RPMI7951 (cell line): ENCODE measurements around the gene RGS4. TPM values are rescaled to one million over a fixed set of nuclear protein-coding genes. Genes with fewer than 3 reads are reported as not detected.
"Not testable (repeated sequence)": the region's sequence is repeated elsewhere in the genome, so short reads cannot be mapped to it uniquely, and the experiment has no call there.

Source experiments
- DNase-seq: peaks from one replicate; pipeline ENCODE4 v3.0.0-alpha.2; 2012; ENCODE audit warnings: low read depth
- total RNA-seq: library from RNA; depleted of rRNA; stranded (reverse); fragments of >200 nt; shearing (Covaris generic); gene quantifications from 2 replicates; pipeline ENCODE4 v1.2.3, GENCODE V29; 2014

The RGS4 gene
- total RNA-seq, 1 experiment from 2014 or later = 18.3 TPM

DNA sequence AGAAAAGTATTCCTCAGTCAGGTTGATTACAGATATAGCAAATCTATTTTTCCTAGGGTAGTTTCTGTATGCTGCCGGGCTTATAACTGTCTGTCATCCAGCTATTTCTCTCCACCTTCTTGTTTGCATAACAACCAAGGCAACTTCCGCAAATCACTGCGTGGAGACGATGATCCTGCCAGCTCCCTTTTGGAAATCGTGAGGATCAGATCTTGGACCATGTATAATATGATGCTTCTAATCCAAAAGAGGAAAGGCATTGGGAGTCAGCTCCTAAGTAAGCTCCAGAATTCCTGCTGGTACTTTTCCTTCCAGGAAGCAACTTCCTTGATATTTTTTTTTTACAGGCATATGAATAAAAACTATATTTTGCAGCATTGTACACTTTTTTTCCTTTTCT is 445 bp upstream of the RGS4 start:
- no peak for DNase-seq

DNA sequence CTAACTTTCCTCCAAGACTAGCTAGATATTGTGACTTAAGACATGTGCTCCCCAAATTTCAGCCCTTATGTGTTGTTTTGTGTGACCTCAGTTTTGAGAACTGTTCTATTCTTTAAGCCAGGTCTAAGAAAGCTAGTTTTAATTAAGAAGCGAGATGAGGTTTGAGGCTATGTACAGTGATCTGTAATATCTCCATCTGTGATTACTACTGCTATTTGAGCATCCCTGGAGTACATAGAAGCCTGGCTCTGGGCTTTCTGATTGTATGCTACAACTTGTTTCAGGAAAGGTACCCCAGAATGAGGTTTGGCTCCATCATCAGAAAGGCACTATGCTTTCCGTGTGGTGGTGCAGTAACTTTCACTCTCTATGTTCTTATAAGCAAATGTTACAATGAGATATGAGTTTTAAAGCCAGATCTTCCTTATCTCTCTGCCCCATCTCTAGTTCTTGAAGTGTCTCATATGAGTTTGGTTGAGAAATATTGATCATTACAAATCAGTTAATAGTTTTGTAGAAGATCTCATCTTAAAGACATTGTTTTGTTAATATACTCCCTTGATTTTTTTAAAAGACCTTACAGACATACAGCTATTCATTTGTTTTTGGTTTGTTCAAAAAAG is 605 bp downstream of the RGS4 start:
- DNase-seq = no peak

DNA sequence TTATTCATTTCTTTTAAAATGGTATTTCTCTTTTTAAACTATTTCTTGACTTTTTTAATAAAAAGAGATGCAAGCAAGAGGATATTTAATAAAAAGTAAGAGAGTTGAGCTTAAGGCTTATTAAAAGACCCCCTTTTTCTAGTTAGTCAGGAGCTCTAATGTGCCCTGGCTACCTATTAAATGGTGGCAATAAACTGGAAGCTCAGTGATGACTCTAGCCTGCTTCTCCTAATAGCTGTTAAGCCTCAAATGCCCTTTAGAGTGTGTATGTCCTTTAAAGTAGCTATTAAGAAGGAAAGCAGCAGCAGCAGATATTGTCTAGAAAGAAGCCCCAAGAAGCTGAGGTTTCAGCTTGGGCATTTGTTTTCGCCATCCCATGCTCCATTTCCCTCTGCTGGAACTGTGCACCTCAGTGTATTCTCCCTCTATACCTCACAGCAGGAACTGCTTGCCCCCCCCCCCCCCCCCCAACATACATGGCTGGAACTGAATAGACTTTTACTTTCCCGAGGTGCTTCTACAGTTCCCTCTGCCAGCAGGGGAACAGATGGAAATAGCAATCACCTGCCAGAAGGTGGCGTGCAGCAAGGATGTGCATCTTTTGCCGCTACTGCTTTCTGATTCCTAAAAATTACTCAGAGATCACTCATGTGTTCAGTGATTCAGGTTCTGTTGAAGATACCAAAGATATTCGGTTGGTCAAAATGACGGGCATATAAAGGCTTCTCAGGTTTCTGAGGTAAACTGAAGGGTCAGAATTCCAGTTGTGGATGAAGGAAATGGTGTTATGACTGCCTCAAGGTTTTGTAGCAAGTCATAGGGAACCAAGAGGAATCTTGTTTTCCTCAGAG is 2.5 kb downstream of the RGS4 start:
- DNase-seq = peak; percentile 81

DNA sequence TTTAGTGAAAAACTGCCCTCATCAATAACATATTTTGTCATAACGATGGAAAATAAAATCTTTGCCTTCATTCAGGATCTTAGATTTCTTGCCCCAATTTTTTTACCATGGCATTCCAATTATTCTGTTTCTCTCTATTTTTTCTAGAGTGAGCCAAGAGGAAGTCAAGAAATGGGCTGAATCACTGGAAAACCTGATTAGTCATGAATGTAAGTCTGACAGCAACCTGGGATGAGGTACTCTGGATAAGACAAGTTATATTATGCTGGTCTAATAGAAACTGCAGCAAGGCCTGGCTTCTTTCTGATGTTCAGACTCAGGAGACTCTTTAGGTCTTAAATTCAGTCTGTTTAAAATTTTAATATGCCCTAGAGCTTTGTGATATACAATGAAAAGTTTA is 3.5 kb downstream of the RGS4 start:
- DNase-seq = peak; percentile 49

DNA sequence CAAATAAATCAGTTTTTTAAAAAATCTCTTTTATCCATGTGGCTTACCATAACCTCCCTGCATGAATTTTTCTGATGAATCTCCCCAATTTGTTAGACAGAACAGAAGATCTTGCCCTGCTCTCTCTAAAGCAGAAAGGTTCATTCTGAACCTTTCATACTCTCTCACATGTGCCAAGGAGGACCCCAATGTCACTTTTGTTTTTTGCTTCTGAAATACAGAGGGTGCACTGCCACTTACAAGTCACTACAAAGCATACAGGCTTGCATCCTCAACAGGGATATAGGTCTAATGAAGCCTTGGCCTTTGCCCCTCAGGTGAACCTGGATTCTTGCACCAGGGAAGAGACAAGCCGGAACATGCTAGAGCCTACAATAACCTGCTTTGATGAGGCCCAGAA is 4.8 kb downstream of the RGS4 start:
- DNase-seq = no peak

DNA sequence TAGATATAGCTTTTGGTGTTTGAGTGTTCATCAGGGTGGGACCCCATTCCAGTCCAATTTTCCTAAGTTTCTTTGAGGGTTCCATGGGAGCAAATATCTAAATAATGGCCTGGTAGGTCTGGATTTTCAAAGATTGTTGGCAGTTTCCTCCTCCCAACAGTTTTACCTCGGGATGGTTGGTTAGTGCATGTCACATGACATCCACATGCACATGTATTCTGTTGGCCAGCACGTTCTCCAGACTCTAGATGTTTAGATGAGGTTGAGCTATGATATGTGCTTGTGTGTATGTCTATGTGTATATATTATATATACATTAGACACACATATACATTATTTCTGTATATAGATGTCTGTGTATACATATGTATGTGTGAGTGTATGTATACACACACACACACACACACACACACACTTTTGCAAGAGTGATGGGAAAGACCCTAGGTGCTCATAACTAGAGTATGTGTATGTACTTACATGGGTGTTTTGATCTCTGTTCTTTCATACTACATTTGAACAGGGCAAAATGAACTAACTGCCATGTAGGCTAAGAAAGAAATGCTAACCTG is 5.6 kb downstream of the RGS4 start:
- DNase-seq = no peak

DNA sequence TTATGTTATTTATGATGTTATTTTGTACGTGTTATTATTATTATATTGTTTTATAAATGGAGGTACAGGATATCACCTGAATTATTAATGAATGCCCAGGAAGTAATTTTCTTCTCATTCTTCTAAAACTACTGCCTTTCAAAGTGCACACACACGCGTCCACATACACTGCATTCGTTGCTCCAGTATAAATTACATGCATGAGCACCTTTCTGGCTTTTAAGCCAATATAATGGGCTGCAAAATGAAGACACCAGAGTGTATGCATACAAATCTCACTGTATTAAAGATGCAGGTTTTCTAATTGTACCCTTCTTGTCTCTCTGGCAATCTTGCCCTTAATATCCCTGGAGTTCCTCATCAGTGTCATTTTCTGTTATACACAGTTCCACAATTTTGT is 6.9 kb downstream of the RGS4 start:
- no peak for DNase-seq

DNA sequence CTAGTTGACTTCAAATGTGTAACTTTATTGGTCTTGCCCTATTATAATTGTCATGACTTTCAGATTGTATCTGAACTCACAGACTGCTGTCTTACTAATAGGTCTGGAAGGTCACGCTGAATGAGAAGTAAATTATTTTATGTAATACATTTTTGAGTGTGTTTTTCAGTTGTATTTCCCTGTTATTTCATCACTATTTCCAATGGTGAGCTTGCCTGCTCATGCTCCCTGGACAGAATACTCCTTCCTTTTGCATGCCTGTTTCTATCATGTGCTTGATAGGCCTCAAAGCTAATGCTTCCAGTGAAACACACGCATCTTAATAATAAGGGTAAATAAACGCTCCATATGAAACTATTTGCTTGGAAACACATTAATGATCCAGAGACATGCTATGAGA is 7.3 kb downstream of the RGS4 start:
- no peak for DNase-seq

DNA sequence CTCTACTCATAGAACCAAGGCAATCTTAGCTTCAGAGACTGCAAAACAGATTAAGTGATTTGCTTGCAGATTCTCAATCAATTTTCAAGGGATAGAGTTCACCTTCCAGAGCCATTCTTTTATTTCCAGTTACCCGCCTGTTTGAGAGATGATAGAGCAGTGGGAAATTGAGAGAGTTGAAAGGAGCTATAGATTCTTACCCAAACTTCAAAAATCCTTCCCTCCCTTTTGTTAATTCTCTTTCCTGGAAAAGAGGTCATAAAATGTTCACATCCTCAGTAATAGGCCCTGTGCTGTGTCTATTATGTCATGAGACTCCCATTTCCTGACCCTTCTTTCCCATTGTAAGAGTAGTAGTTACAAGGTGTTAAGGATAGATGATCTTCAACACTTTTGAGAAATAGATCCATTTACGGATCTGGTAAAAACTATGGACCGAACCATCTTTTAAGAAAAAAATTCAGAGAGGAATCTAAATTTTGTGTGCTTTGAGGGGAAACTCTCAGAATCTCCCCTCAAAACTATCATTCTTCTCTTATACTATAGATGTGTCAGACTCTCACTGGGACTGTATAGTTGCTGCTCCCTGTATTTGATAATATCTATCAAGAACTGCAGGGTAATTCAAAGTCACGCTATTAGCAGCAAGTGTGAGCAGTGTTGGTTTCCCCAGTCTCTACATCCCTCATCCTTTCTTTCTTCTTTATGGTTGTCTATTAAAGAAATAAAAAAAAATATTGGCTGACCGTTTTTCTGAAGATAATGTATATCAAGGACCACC is 8.0 kb downstream of the RGS4 start:
- no peak for DNase-seq

DNA sequence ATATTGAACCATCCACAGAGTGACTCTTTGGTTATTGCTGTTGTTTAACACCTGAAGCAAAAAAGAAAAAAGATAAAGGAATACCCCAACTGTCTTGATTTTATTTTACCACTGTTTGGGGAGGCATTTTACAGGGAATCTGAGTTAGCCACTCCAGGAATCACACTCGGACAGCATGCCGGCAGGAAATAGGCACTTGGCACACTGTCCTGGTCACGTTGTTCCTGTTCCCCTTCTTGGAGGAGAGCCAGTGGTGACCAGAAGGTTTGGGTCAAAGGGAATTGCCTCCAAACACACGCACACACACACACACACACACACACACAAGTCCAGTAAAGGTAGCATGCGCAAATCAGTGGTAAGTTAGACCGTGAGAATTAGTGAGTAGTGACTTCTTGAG is 13.8 kb downstream of the RGS4 start:
- DNase-seq = peak; percentile 28

DNA sequence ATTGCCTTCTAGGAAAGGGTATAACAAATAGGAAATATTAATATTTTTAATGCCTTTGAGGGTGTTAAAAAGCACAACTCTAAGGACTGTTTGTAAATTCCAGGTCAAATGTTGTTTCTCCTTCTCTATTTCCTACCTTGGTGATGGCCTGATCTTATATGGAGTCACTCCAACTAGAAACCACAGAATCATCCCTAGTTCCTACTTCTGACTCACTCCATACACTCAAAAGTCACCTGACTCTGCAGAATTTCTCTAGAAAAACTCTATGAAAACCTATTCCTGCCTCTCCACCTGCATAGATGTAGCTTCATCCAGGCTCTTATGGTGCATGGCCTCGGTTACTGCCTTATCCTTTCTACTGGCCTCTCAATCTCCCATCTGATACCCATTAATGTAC is 14.5 kb downstream of the RGS4 start:
- DNase-seq = peak; percentile 64

DNA sequence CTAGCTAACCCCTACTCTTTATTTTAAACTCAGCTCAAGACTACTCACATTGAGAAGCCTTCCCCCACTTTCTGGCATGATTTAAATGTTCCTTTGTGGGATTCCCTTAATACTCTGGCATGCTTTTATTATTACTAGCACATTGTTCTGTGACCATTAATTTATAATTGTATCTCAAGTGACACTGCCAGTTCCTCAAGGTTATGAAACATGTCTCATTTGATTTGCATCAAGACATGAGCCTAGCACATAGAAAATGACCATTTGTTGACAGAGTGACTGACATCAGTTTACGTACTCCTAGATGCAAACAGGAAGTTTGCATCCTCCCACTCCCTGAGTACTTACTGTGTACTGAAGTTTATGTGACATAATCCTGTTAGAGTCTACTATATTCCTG is 15.2 kb downstream of the RGS4 start:
- no peak for DNase-seq

DNA sequence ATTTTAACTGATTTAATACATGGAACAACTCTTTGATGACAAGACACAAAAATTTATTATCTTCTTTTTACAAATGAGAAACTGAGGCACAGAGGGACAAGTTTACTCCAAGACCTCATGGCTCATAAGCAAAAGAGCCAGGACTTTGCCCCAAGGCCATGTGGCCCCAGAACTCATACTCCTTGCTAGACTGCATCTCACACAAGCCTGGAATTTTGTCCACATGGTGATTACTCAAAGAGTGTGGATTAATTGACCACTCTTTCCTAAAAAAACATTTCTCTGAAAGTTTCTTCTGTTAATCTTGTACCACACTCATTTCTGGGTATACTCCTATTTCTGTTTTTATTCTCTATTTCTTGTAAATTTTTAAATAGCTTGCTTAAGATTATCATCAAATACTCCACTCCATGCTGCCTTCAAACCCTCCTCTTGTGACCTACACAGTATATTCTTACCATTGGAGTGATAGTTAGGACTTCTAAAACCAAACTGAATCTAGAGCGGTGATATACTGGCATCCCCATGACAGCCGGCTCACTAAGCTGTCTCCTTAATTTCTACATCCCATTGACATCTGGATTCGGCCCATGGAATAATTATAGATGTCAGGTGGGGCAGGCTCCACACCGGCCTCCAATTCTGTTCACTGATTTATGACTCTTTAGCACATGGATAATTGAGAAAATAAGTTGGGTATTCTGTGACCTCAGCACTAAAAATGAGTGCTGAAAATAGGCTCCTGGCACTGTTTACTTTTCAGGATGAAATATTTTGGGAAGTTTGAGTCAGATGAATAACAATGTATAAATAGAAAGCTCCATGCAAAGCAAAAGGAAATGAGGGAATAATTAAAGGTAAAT is 16.1 kb downstream of the RGS4 start:
- peak; percentile 40 for DNase-seq

DNA sequence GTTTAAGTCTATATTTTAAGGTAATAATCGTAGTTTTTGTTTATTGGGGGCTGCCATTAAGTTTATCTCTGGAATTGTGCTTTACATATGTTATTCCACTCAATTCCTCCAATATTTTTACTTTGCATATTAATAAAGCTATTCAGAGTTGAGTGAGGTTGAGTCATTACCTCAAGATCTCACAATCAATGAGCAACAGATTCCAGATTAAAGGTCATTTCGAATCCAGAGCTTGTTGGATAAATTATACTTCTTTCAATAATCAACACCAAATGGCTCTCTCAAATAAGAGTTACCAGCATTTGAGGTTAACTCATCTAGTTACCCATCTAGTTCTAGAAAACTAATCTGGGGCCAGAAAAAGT is 16.7 kb downstream of the RGS4 start:
- no peak for DNase-seq

DNA sequence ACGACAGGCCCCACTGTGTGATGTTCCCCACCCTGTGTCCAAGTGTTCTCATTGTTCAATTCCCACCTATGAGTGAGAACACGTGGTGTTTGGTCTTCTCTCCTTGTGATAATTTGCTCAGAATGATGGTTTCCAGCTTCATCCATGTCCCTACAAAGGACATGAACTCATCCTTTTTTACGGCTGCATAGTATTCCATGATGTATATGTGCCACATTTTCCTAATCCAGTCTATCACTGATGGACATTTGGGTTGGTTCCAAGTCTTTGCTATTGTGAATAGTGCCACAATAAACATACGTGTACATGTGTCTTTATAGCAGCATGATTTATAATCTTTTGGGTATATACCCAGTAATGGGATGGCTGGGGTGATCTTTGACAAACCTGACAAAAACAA is 20.0 kb downstream of the RGS4 start:
- DNase-seq = not testable (repeated sequence)

DNA sequence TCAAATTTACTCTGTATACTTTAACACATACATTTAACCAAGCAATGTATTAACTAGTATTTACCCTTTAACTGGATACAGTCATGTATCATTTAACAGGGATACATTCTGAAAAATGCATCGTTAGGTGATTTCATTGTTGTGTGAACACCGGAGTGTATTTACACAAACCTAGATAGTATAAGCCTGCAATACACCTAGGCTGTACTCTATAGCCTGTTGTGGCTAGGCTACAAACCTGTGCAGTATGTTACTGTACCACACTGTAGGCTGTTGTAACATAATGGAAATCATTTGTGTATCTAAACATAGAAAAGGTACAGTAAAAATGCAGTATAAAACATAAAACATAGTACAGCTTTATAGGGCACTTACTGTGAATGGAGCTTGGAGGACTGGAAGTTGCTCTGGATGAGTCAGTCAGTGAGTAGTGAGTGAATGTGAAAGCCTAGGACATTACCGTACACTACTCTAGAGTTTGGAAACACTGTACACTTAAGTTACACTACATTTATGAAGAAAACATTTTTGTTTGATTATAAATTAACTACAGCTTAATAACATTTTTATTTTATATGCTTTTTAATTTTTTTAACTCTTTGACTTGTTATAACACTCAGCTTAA is 21.3 kb downstream of the RGS4 start:
- peak; percentile 43 for DNase-seq

DNA sequence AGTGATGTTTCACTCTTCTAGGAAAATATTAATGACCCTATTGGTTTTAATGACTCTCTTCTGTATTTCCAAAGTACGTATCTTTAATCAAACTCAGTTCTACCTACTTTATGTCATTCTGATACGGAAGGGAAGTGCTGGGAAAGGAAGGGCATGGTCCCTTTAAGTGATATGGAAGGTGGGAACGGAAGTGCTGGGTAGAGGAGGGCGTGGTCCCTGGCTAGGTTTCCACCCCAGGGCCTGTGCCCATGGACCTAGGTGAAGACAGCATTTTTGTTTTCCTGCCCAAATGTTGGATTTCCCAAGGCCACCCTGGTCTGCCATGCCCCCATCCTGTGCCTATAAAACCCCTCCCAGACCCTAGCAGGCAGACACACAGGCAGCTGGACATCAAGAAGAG is 24.0 kb downstream of the RGS4 start:
- DNase-seq = no peak

DNA sequence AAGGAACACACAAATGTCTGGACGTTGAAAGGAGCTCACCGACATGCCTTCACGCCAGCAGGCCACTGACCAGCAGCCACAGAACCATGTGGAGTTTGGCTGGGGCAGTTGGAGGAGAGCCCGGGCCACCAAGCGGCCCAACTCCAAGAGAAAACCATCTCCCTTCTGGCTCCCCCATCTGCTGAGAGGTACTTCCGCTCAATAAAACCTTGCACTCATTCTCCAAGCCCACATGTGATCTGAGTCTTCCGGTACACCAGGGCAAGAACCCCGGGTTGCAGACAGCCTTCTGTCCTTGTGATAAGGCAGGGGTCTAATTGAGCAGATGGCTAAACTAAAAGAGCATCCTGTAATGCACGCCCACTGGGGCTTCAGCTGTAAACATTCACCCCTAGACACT is 24.4 kb downstream of the RGS4 start:
- DNase-seq = no peak

DNA sequence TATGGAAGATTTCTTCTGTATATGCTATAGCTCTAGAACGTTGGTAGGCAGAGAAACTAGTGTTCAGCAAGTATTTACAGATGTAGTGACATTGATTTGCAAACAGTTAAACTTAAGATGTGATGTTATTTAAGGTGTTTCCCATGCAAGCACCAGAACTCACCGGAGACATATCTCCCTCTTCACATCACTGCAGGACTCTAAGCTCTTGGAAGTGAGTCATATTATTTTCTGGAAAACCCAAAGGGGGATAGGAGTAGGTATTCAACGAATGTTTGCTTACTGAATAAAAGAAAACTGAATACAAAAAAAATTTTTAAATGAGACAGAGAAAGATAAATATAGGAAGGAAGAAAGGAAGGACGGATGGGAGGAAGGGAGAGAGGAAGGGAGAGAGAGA is 25.0 kb downstream of the RGS4 start:
- no peak for DNase-seq

DNA sequence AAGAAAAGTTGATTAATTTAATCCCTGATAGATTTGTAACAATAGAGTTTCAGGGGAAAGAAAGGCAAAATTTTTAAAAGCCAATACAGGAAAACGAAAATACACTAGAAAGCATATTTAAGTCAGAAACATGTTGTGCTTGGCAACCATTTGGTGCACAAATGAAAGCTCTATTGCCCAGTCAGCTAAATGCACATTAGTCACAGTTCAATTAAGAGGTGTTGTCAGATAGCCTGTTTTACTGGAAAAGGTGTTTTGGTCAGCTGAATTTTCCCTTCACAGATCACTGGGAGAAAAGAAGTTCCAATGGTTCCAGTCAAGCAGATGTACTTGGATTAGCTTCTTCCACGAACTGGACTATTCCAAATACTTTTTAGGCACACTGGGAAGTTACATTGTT is 25.4 kb downstream of the RGS4 start:
- DNase-seq = no peak

DNA sequence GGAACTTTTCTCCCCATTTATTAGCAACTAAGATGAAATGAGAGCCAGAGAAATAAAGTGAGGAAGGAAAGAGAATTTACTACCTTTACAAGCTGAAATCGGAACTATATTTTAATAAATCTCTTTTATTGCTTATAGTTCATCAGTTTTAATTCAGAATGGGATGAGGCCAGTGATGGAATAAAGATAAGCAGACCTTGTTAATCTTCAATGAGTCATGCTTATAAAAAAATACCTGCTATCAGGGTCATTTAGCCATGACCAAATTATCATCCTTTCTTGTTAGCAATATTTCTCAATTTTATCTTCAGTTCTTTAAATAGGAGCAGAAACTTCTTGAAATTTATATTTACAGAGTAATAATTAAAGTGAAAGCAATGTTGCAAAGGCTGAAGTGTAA is 26.1 kb downstream of the RGS4 start:
- DNase-seq = no peak
